SK-N-SH treated with all-trans-retinoic acid at 6 μM for 48 hours (cell line): ENCODE measurements around the gene NUP210L.

ENCODE experiments used
- ATAC-seq: fragments of 200-7000 bp; cut with Tn5 transposase; 3 replicates; pipeline ENCODE4 v1.9.1; 2020; ENCODE audit warnings: mild to moderate bottlenecking, moderate library complexity
- ARNTL ChIP-seq: fragments of 450-650 bp; formaldehyde crosslinking; IDR thresholded peaks from 2 replicates; pipeline ENCODE4 v1.5.0; 2020; ENCODE audit warnings: low read depth, mild to moderate bottlenecking, moderate library complexity, borderline replicate concordance
- BACH2 ChIP-seq: fragments of 250-450 bp; sonication (Bioruptor Pico); IDR thresholded peaks from 2 replicates; pipeline ENCODE4 v1.9.0; 2021; ENCODE audit warnings: mild to moderate bottlenecking, borderline replicate concordance
- CREB5 ChIP-seq: fragments of 250-450 bp; sonication (Bioruptor Pico); IDR thresholded peaks from 2 replicates; pipeline ENCODE4 v1.5.1; 2020; ENCODE audit warnings: low read depth, mild to moderate bottlenecking, moderate library complexity
- CSDC2 ChIP-seq: fragments of 250-450 bp; sonication (Bioruptor Pico); IDR thresholded peaks from 2 replicates; pipeline ENCODE4 v1.5.0; 2020; ENCODE audit warnings: mild to moderate bottlenecking, moderate library complexity
- CSRNP3 ChIP-seq: fragments of 250-450 bp; sonication (Bioruptor Pico); IDR thresholded peaks from 2 replicates; pipeline ENCODE4 v1.5.1; 2021; ENCODE audit warnings: mild to moderate bottlenecking, moderate library complexity
- ESRRG ChIP-seq: fragments of 250-450 bp; sonication (Bioruptor Pico); IDR thresholded peaks from 2 replicates; pipeline ENCODE4 v1.6.1; 2021; ENCODE audit warnings: mild to moderate bottlenecking
- GLIS3 ChIP-seq: fragments of 250-450 bp; sonication (Bioruptor Pico); IDR thresholded peaks from 2 replicates; pipeline ENCODE4 v1.5.0; 2020; ENCODE audit warnings: mild to moderate bottlenecking, moderate library complexity
- ISL1 ChIP-seq: fragments of 250-450 bp; sonication (Bioruptor Pico); IDR thresholded peaks from 2 replicates; pipeline ENCODE4 v2.1.2; 2022; ENCODE audit warnings: mild to moderate bottlenecking, moderate library complexity
- OSR1 ChIP-seq: fragments of 250-450 bp; sonication (Bioruptor Pico); IDR thresholded peaks from 2 replicates; pipeline ENCODE4 v1.8.0; 2022; ENCODE audit warnings: moderate library complexity, mild to moderate bottlenecking, inconsistent platforms
- POU6F1 ChIP-seq: fragments of 250-450 bp; sonication (Bioruptor Pico); IDR thresholded peaks from 2 replicates; pipeline ENCODE4 v1.8.0; 2021; ENCODE audit warnings: low read depth, mild to moderate bottlenecking, moderate library complexity, borderline replicate concordance
- PPARA ChIP-seq: fragments of 250-450 bp; sonication (Bioruptor Pico); IDR thresholded peaks from 2 replicates; pipeline ENCODE4 v1.5.0; 2020; ENCODE audit warnings: mild to moderate bottlenecking, borderline replicate concordance
- RARB ChIP-seq: fragments of 250-450 bp; sonication (Bioruptor Pico); IDR thresholded peaks from 2 replicates; pipeline ENCODE4 v1.8.0; 2021; ENCODE audit warnings: mild to moderate bottlenecking, moderate library complexity
- SNAI2 ChIP-seq: fragments of 250-450 bp; sonication (Bioruptor Pico); IDR thresholded peaks from 2 replicates; pipeline ENCODE4 v1.5.0; 2020; ENCODE audit warnings: mild to moderate bottlenecking, moderate library complexity
- TCF4 ChIP-seq: fragments of 250-450 bp; sonication (Bioruptor Pico); IDR thresholded peaks from 2 replicates; pipeline ENCODE4 v1.8.0; 2021; ENCODE audit warnings: mild to moderate bottlenecking, moderate library complexity, borderline replicate concordance
- TOX ChIP-seq: fragments of 250-450 bp; sonication (Bioruptor Pico); IDR thresholded peaks from 2 replicates; pipeline ENCODE4 v1.8.0; 2021; ENCODE audit warnings: mild to moderate bottlenecking, moderate library complexity, borderline replicate concordance
- TSHZ2 ChIP-seq: fragments of 250-450 bp; sonication (Bioruptor Pico); IDR thresholded peaks from 2 replicates; pipeline ENCODE4 v1.5.0; 2020; ENCODE audit warnings: mild to moderate bottlenecking, moderate library complexity
- ZC3H10 ChIP-seq: fragments of 250-450 bp; sonication (Bioruptor Pico); IDR thresholded peaks from 2 replicates; pipeline ENCODE4 v1.5.1; 2021; ENCODE audit warnings: mild to moderate bottlenecking, moderate library complexity
- ZFP3 ChIP-seq: fragments of 250-450 bp; sonication (Bioruptor Pico); IDR thresholded peaks from 2 replicates; pipeline ENCODE4 v1.5.0; 2020; ENCODE audit warnings: mild to moderate bottlenecking, moderate library complexity
- ZNF565 ChIP-seq: fragments of 450-650 bp; formaldehyde crosslinking; conservative IDR thresholded peaks from 2 replicates; pipeline ENCODE4 v1.5.0; 2020; ENCODE audit warnings: low read depth, mild to moderate bottlenecking, moderate library complexity

NUP210L gene

GRCh38 chr1:154178911-154179811 is 24.3 kb upstream of the NUP210L start (continued):
- TF ChIP-seq TSHZ2 (CRISPR knock-in tag) (no peak), ZFP3 (CRISPR knock-in tag) (no peak)

GRCh38 chr1:154178013-154178412 is 23.1 kb upstream of the NUP210L start:
- no peak for ATAC-seq

More at GRCh38 chr1:154178013-154178412, 23.1 kb upstream of the NUP210L start:
- no peak for TF ChIP-seq BACH2
- TF ChIP-seq RARB (CRISPR knock-in tag), result no peak
- no peak for TF ChIP-seq ZNF565 (CRISPR knock-in tag)
- TF ChIP-seq CSDC2 (CRISPR knock-in tag), result no peak
- TF ChIP-seq ARNTL (CRISPR knock-in tag), result no peak
- TF ChIP-seq CSRNP3, result no peak
- no peak for TF ChIP-seq TCF4 (CRISPR knock-in tag)
- no peak for TF ChIP-seq ZFP3 (CRISPR knock-in tag)
- no peak for TF ChIP-seq ISL1
- TF ChIP-seq PPARA (CRISPR knock-in tag), result no peak
- TF ChIP-seq ZC3H10 (CRISPR knock-in tag), result no peak
- no peak for TF ChIP-seq OSR1 (CRISPR knock-in tag)
- TF ChIP-seq GLIS3 (CRISPR knock-in tag), result no peak
- no peak for TF ChIP-seq TSHZ2 (CRISPR knock-in tag)
- no peak for TF ChIP-seq POU6F1 (CRISPR knock-in tag)
- no peak for TF ChIP-seq TOX (CRISPR knock-in tag)
- TF ChIP-seq SNAI2 (CRISPR knock-in tag), result no peak
- TF ChIP-seq ESRRG (CRISPR knock-in tag), result no peak
- no peak for TF ChIP-seq CREB5 (CRISPR knock-in tag)
